Activated T-cell treated with anti-CD3 and anti-CD28 coated beads, Interleukin-2, amount 50 U/mL, for 4 hours (primary cell): ENCODE results near the gene SORBS1. TPM values are rescaled to one million over a fixed set of nuclear protein-coding genes. Genes with fewer than 3 reads are reported as not detected.

Experiments used
- ATAC-seq, 2 donors: fragments of 200-7000 bp; cut with Tn5 transposase; one replicate each; pipeline ENCODE4 v1.10.0; 2021
- DNase-seq: peaks from one replicate; pipeline ENCODE4 v3.0.0-alpha.2; 2020
- H3K27me3 Mint-ChIP-seq: one replicate; pipeline ENCODE4 v1.8.0; 2021; ENCODE audit warnings: low read depth, mixed read lengths
- H3K36me3 Mint-ChIP-seq: one replicate; pipeline ENCODE4 v1.8.0; 2022; ENCODE audit warnings: mixed read lengths; ENCODE audit not compliant: insufficient read depth
- H3K4me1 Mint-ChIP-seq: one replicate; pipeline ENCODE4 v1.8.0; 2021; ENCODE audit warnings: low read depth, mixed read lengths
- H3K4me3 Mint-ChIP-seq: one replicate; pipeline ENCODE4 v1.8.0; 2021; ENCODE audit warnings: mild to moderate bottlenecking, moderate library complexity, mixed read lengths
- H3K9me3 Mint-ChIP-seq: one replicate; pipeline ENCODE4 v1.8.0; 2021; ENCODE audit warnings: mixed read lengths
- total RNA-seq, 3 donors: library from RNA; stranded (reverse); gene quantifications; one replicate each; pipeline ENCODE4 v1.2.1, GENCODE V29; 2021

Gene SORBS1
- total RNA-seq, 3 donors from 2014 or later, result 0.32 to 0.46 (median 0.38) TPM

DNA sequence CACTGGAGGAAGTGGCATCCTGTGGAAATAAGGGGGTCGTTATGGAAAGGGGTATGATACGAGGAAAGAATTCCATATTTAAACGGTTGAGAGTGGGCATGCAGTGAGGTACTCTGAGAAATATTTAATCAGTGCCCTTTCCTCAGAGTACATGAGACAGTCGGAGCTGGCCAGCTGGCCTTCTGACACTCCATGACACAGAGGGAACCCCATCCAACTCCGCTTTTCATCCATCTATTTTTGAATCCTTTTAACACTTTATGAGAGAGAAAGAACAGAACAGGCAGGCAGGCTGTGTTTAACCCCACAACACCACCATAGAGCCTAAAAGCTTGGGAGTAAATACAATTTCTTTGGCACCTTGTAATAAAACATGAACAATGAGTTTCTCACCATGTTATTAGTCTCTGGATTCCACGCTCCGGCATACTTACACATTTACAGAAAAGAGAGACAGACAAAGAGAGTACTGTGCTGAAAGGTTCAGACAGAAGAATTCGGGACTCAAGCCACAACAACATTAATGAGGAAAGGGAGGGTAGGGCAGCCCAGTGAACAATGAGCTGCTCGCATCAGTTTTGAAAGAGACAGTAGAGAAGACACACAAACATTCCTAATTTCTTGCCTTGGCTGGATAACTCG lies 146.2 kb downstream of the SORBS1 start:
- H3K4me3 Mint-ChIP-seq, result no peak overlapping the region
- no peaks in the 10 kb centered on the region for H3K36me3 Mint-ChIP-seq
- DNase-seq (no peak), ATAC-seq (no peak)
- no peaks in the 10 kb centered on the region for H3K4me1 Mint-ChIP-seq
- H3K27me3 Mint-ChIP-seq, result peaks cover 2% of the 10 kb centered on the region
- H3K9me3 Mint-ChIP-seq, result no peaks in the 10 kb centered on the region

DNA sequence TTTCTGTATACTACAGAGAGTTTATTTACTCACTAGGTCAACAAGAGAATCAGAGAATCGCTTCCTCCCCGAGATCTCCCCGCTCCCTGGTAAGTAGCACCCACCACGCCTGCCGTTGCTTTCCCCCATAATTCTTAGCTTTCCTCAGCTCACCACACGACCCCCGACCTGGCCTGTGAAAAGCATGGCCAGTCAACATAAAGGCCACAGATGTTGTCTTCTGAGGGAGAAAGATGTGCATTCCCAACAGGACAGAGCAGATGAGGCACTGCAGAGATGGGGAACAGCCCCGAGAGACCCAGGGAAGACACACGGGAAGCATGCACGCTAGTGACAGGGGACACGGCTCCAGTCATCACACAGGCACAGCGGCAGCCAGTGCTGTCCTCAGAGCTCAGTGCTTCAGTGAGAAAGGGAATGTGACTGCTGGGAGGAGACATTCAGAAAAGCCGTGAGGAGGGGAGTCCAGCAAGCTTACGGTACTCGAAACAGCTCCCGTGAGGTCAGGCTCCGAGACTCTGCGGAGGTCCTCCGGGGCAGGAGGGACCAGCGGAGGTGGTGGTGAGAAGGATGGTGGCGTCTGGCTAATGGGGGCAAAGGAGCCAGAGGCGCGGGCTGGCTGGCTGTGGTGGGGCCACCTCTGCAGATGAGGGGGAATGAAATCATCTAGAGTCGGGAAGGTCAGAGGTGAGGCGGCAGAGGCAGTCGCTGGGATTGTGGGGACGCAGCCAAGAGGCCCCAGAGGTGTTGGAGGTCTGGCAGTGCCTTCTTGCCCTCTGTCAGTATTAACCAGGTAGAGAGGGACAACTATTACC lies 146.9 kb downstream of the SORBS1 start:
- Mint-ChIP-seq H3K9me3 (no peaks in the 10 kb centered on the region), H3K4me3 (no peak overlapping the region), H3K4me1 (no peaks in the 10 kb centered on the region), H3K27me3 (peaks cover 2% of the 10 kb centered on the region), H3K36me3 (no peaks in the 10 kb centered on the region)
- ATAC-seq, result no peak
- no peak for DNase-seq

DNA sequence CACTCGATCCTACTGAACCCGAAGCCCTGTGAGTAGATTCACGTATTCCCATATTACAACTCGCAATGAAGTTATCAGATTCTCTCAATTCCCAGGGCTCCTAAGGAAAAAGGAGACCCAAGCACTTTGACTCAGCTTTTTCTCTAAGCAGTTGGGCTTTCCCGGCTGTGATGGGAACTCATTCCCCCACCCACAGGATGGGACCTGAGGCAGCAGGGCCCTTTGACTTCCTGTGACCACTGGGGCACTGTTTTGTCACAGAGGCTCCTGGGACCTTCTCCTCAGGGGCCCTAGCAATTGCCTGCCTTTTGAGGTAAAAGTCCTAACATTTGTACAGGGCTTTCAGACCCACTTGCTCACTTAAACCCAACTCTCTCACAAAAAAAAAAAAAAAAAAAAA lies 147.6 kb downstream of the SORBS1 start:
- DNase-seq (no peak), ATAC-seq (no peak)
- no peaks in the 10 kb centered on the region for H3K9me3 Mint-ChIP-seq
- no peaks in the 10 kb centered on the region for H3K36me3 Mint-ChIP-seq
- H3K4me3 Mint-ChIP-seq, result no peak overlapping the region
- H3K27me3 Mint-ChIP-seq, result peaks cover 2% of the 10 kb centered on the region
- no peaks in the 10 kb centered on the region for H3K4me1 Mint-ChIP-seq

DNA sequence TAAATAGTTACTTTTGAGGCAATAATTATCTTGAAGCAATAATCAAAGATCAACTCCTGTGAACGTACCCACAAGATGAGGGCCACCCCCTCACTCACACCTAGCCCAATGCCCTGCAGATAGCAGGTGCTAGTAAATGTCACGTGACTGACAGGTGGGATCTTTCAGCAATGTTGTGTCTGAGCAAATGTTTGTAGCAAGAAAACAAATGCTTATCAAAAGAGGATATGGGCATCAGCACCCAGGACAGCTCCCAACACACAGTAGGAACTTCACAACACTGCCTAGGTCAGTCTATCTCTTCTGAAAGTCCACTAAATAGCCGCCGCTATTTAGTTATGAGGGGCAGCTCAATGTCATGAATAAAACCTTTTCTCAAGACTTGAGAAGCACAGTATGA lies 149.5 kb downstream of the SORBS1 start:
- no peaks in the 10 kb centered on the region for H3K9me3 Mint-ChIP-seq
- no peak for DNase-seq
- no peak overlapping the region for H3K4me3 Mint-ChIP-seq
- ATAC-seq, result no peak
- H3K27me3 Mint-ChIP-seq, result peaks cover 2% of the 10 kb centered on the region
- no peaks in the 10 kb centered on the region for H3K4me1 Mint-ChIP-seq
- no peaks in the 10 kb centered on the region for H3K36me3 Mint-ChIP-seq

DNA sequence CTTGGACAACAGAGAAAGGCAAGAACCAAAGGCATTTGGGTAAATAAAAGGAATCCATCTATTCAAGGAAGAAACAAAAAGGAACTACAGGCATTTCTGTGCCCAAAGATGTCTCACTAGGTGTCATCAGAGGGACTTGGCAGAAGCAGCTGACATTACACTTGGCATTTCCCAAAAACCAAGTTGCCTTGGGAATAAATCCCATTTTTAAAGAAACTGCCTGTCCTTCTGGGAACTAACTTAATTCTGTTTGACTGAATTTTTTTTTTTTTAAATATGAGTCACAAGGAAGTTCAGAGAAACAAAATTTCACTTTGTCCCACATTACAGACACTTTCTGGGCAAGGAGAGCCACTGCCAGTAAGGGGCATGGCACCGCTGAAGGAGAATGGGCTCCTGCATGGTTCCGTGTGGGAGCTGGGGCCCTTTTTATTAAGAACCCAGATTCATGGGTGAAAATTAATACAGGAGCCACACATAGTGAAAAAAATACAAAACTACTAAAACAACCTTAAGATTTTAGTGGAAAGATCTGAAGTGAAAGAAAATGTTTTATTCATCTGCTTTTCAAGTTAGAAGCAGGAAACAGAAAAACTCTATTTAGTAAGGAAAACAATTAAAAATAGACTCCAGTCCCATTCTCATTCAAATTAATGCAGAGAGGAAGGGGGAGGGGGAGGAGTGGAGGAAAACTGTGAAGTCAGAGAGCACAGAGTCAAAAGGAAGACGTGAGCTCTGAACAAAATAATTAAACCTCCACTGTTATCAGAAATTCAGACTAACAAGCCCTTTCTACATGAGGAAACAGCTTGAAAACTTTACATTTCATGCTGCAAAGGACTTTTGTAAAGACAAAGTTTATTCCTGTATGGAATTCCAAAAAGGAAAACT lies 151.9 kb downstream of the SORBS1 start:
- Mint-ChIP-seq H3K4me1 (no peaks in the 10 kb centered on the region), H3K27me3 (no peaks in the 10 kb centered on the region), H3K36me3 (no peaks in the 10 kb centered on the region), H3K4me3 (no peak overlapping the region), H3K9me3 (no peaks in the 10 kb centered on the region)
- ATAC-seq, result no peak
- DNase-seq, result no peak

DNA sequence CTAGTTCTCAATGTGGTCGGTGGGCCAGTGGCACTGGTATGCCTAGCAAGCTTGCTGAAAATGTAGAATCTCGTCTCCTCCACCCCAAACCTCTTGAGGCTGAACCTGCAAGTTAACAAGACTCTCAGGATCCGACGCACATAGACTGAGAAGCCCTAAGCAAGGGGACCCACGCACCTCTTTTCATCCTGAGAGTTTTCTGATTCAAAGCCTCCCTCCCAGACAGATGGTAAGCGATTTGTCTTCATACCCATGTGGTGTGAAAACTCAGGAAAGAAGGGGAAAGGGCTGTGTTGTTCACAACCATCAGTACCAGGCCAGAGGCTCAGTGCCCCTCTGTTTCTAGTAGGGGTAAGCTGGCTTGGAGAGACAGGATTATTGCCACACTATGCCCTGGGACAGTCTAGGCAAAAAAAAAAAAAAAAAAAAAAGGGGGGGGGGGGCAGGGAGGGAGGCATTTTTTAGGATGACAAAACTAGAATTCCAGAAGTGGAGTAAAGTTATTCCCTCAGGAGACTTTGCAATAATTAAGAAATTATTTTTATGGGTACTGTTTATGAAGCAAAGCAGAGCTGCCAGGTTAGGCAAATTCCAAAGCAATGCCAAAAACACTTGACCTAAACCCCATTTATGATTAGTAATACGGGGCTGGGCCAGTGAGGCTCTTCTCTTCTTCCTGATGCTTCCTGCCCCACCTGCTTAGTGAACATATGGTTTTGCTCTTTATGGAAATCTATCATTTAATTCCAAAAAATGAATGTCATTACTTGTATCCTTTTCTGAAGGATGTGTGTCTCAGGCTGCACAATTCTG lies 152.8 kb downstream of the SORBS1 start:
- Mint-ChIP-seq H3K4me1 (no peaks in the 10 kb centered on the region), H3K36me3 (no peaks in the 10 kb centered on the region), H3K27me3 (no peaks in the 10 kb centered on the region), H3K9me3 (no peaks in the 10 kb centered on the region), H3K4me3 (no peak overlapping the region)
- DNase-seq, result no peak
- no peak for ATAC-seq

DNA sequence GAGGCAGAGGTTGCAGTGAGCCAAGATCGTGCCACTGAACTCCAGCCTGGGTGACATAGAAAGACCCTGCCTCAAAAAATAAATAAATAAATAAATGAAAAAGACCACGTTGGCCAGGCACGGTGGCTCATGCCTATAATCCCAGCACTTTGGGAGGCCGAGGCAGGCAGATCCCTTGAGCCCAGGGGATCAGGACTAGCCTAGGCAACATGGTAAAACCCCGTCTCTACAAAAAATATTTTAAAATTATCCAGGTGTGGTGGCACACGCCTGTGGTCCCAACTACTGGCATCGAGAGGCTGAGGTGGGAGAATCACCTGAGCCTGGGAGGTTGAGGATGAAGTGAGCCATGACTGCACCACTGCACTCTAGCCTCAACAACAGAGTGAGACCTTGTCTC lies 153.6 kb downstream of the SORBS1 start:
- ATAC-seq (no peak), DNase-seq (no peak)
- no peaks in the 10 kb centered on the region for H3K9me3 Mint-ChIP-seq
- H3K4me1 Mint-ChIP-seq, result no peaks in the 10 kb centered on the region
- H3K4me3 Mint-ChIP-seq, result no peak overlapping the region
- H3K27me3 Mint-ChIP-seq, result no peaks in the 10 kb centered on the region
- no peaks in the 10 kb centered on the region for H3K36me3 Mint-ChIP-seq

DNA sequence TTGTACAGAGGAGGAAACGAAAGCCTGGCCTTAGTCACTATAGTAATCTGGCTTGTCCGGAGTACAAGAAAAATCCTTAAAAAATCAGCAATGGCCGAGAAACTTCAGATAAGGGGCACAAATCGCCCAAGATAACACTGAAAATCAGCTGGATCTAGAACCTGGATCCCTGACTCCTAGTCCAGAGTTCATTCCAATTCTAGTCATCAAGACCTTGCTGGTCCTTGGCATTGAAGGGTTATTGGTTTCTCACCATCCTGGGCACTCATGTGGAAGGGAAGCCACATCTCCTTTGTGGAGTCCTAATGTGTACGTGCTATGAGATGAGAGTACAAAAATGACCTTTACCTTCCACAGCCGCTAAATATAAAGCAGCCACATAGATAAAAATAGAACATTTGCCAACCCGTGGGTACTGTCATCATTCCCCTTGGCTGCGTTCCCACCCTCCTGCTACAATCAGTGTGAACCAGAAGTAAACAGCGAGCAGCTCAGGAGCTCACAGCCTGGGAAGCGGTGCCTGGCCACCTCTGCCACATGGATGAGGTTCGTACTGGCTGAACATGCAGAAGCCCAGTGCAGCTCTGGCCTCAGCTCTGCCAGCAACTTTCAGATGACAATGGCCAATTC lies 154.4 kb downstream of the SORBS1 start:
- Mint-ChIP-seq H3K4me3 (no peak overlapping the region), H3K9me3 (no peaks in the 10 kb centered on the region), H3K27me3 (no peaks in the 10 kb centered on the region), H3K4me1 (no peaks in the 10 kb centered on the region), H3K36me3 (no peaks in the 10 kb centered on the region)
- ATAC-seq (no peak), DNase-seq (no peak)

DNA sequence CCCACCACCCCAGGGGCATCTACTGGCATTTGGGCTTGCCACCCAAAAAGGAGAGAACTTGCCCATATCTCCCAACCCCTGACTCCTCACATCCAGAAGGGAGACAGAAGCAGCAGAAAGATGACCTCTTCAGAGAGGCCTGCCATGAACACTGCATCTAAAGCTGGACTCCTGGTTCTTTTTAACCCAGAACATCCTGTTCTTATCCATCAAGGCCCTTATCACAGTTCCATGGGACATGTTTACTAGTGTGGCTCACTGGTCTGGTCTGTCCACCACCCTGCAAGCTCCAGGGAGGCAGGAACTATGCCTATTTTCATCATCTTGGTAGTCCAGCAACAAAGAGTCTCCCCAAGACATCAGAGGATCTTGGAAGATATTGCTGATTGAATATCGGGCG lies 155.5 kb downstream of the SORBS1 start:
- DNase-seq (no peak), ATAC-seq (no peak)
- Mint-ChIP-seq H3K9me3 (no peaks in the 10 kb centered on the region), H3K27me3 (no peaks in the 10 kb centered on the region), H3K36me3 (no peaks in the 10 kb centered on the region), H3K4me3 (no peak overlapping the region), H3K4me1 (no peaks in the 10 kb centered on the region)

DNA sequence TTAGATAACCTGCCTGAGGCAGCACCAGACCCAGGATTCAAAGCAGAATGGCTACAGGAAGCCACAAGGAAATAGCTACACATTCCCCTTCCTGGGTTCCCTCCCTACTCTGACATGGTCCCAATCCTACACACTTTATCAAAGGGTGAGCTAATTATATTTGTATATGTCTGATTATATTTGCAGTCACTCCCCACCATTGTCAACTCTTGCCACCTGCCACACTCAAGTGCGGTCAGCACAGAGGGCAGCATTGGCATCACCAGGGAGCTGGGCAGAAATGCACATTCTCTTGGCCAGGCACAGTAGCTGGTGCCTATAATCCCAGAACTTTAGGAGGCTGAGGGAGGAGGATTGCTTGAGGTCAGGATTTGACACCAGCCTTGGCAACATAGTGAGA lies 156.3 kb downstream of the SORBS1 start:
- no peak overlapping the region for H3K4me3 Mint-ChIP-seq
- H3K4me1 Mint-ChIP-seq, result no peaks in the 10 kb centered on the region
- H3K9me3 Mint-ChIP-seq, result no peaks in the 10 kb centered on the region
- no peak for ATAC-seq
- no peak for DNase-seq
- H3K27me3 Mint-ChIP-seq, result no peaks in the 10 kb centered on the region
- H3K36me3 Mint-ChIP-seq, result no peaks in the 10 kb centered on the region

DNA sequence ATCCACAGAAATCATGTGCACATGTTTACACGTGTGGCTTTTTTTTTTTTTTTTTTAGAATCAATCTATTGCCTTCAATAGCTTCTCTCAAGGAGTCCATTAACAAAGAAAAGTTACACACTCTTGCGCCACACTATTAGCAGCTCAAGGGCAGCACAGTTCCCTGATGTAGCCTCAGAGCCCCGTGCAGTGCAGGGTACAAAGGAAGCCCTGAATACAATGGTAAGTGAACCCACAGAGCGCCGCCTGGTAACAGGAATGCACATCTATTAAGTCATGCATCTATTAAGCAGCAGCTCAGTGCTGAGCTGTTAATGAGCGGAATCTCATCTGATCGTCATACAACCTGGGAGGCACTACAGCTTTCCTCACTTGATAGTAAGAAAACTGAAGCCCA lies 156.7 kb downstream of the SORBS1 start:
- Mint-ChIP-seq H3K27me3 (no peaks in the 10 kb centered on the region), H3K9me3 (no peaks in the 10 kb centered on the region), H3K4me1 (no peaks in the 10 kb centered on the region), H3K36me3 (no peaks in the 10 kb centered on the region), H3K4me3 (no peak overlapping the region)
- ATAC-seq (no peak), DNase-seq (no peak)

DNA sequence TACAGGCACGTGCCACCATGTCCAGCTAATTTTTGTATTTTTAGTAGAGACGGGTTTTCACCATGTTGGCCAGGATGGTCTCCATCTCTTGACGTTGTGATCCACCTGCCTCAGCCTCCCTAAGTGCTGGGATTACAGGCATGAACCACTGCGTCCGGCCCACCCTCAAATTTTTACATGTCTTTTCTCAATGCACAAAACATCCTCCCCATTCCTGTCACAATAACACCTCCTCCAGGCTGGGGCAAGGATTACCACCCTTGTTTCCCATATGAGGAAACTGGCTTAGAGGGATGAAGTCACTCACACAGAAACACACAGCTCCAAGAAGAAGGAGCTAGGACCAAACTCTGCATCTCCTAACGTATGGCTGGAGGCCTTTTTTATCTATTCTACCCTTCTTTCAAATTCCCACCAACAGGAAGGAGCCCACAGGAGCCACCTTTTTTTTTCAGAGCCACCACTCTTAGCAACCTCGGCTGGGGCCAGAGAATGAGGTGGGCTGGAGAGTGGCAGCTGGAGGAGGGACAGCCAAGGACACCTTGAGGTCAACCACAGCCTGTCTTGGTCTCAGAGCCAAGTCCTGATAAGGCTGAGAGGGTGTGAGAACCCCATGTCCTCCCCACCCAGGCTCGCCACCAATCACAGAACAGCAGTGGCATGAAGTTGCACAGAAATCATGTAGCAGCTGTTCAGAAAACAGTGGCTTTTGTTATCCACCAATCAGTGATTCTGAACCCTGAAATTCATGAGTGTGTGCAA lies 157.3 kb downstream of the SORBS1 start:
- Mint-ChIP-seq H3K9me3 (no peaks in the 10 kb centered on the region), H3K27me3 (no peaks in the 10 kb centered on the region), H3K4me1 (no peaks in the 10 kb centered on the region), H3K36me3 (no peaks in the 10 kb centered on the region), H3K4me3 (no peak overlapping the region)
- ATAC-seq (no peak), DNase-seq (no peak)
